ENCODE results near the gene PDE5A. TPM values are rescaled to one million over a fixed set of nuclear protein-coding genes. Genes with fewer than 3 reads are reported as not detected.
"Not testable (repeated sequence)": the region's sequence is repeated elsewhere in the genome, so short reads cannot be mapped to it uniquely, and the experiment has no call there.

The PDE5A gene
- total RNA-seq, 4 donors from 2014 or later = 34.6 to 52.7 (median 46.4) TPM

DNA sequence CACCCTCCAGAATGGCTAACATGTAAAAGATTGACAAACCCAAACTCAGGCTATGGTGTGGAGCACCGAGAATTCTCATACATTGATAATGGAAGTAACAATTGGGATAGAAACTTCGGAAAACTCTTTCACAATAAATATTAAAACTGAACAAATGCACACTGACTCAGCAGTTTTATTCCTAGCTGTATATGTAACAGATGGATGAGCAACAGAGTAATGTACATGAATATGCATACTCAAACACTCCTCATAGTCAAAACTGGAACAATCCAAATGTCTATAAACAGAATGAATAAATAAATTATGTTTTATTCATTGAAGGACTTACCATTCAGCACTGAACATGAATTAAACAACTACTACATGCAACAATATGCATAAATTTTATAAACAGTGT lies 37.1 kb upstream of the PDE5A start:
- in situ Hi-C loops (cut with MboI; ENCODE audit: low pct_ligation_motif_present in 1 of 4, low pct_unique_long_range_greater_than_20kb in 1 of 4, low sequenced_read_pairs in 3 of 4) = no loop called here
- Histone ChIP-seq H3K36me3 (no peaks in the 10 kb centered on the region), H3K27me3 (no peaks in the 10 kb centered on the region), H3K27ac (peak overlapping the region in 3 of 4 donors; percentile 49 to 60 (median 51)), H3K9me3 (no peaks in the 10 kb centered on the region), H3K4me1 (peaks cover 2 to 15% (median 5%) of the 10 kb centered on the region in 4 donors), H3K4me3 (no peak overlapping the region)
- no peak for DNase-seq
- TF ChIP-seq POLR2A (IDR thresholded peaks at IDR 0.05) (no peak), POLR2AphosphoS5 (IDR thresholded peaks at IDR 0.05) (no peak), EP300 (IDR thresholded peaks at IDR 0.05; ENCODE audit: low read depth) (no peak)
- TF ChIP-seq, protein P1, sequence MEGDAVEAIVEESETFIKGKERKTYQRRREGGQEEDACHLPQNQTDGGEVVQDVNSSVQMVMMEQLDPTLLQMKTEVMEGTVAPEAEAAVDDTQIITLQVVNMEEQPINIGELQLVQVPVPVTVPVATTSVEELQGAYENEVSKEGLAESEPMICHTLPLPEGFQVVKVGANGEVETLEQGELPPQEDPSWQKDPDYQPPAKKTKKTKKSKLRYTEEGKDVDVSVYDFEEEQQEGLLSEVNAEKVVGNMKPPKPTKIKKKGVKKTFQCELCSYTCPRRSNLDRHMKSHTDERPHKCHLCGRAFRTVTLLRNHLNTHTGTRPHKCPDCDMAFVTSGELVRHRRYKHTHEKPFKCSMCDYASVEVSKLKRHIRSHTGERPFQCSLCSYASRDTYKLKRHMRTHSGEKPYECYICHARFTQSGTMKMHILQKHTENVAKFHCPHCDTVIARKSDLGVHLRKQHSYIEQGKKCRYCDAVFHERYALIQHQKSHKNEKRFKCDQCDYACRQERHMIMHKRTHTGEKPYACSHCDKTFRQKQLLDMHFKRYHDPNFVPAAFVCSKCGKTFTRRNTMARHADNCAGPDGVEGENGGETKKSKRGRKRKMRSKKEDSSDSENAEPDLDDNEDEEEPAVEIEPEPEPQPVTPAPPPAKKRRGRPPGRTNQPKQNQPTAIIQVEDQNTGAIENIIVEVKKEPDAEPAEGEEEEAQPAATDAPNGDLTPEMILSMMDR (IDR thresholded peaks at IDR 0.05) = no peak
- intact Hi-C loops (cut with DNase I; ENCODE audit: low total_unique reads) = loop anchor here (10.0 kb wide), 1 partner anchor 309 kb away; no protein-coding TSS in a partner anchor
- WGBS, 2 donors (ENCODE audit: low coverage in 1 of 2) = 71 to 90% methylated on average over 2 of the region's 2 CpGs

DNA sequence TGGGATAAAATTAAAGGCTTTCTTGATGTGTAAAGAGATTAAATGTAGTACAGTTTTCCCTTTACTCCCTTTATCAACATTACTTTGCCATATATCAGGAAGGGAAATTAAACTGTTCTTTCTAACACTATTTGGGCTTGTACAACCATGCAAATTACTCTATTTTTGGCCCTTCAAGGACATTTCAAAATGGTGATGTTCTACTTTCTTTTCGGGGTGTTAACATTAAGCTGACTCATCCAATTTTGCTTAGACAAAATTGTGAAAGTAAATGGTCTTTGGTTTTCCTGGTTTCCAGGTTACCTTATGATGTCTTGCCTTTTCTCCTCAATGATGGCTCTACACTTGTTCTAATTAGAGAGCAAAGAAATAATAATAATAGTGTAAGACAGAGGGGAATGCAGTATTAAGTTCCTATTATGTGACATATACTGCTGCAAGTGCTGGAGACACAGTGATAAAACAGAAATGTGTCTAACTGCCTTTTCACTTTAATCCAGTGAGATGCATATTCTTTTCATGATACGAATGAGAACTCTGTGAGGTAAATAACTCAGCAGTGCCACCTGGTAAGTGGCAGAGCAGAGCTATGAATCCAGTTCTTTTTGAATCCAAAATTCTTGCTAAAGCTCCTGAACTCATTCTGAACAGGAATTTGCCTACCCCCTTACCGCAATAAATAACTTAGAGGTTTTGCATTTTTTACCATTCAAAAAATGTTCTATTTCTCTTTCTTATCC lies 35.7 kb upstream of the PDE5A start:
- TF ChIP-seq POLR2A (IDR thresholded peaks at IDR 0.05) (no peak), EP300 (IDR thresholded peaks at IDR 0.05; ENCODE audit: low read depth) (no peak), POLR2AphosphoS5 (IDR thresholded peaks at IDR 0.05) (no peak)
- TF ChIP-seq, protein P1 (IDR thresholded peaks at IDR 0.05) = no peak
- H3K4me1 ChIP-seq = peaks cover 2 to 15% (median 5%) of the 10 kb centered on the region in 4 donors
- 56 to 64% methylated on average over 3 of the region's 3 CpGs for WGBS, 2 donors (ENCODE audit: low coverage in 1 of 2)
- intact Hi-C loops (cut with DNase I; ENCODE audit: low total_unique reads) = loop anchor here (10.0 kb wide), 1 partner anchor 310 kb away; no protein-coding TSS in a partner anchor
- no peaks in the 10 kb centered on the region for H3K36me3 ChIP-seq
- no peak for DNase-seq
- no peaks in the 10 kb centered on the region for H3K9me3 ChIP-seq
- peak overlapping the region; percentile 42 to 60 (median 56) for H3K27ac ChIP-seq
- H3K4me3 ChIP-seq = no peak overlapping the region
- no peaks in the 10 kb centered on the region for H3K27me3 ChIP-seq
- in situ Hi-C loops (cut with MboI; ENCODE audit: low pct_ligation_motif_present in 1 of 4, low pct_unique_long_range_greater_than_20kb in 1 of 4, low sequenced_read_pairs in 3 of 4) = no loop called here

DNA sequence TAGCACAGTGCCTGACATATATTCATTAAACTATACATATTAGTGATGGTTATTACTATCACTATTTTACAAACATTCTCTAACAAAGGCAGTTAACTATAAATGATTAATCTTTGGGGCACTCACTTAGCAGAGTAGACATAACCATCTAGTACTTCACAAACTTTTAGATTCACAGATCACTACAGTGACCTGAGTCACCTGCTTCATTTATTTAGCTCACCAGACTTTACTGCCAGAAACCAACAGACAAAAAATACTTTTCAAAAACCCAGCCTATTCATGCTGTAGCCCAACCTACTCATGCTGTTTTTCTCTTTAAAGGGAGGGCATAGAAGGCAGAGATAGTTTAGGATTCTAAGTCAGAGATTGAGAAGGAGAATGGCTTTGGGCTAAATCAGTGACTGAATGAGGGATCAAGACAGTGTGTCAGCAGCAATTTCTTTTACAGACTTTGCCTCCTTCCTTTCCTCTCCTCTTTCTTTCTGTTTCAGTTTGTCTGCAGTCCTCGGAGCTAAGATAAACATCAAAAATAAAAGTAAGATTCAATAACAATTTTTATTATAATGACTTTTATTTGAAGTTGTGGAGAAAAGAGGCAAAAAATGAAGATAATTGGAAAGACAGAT lies 34.7 kb upstream of the PDE5A start:
- H3K27ac ChIP-seq = peak overlapping the region; percentile 42 to 60 (median 56)
- no peaks in the 10 kb centered on the region for H3K36me3 ChIP-seq
- DNase-seq = no peak
- H3K9me3 ChIP-seq = no peaks in the 10 kb centered on the region
- peak overlapping the region in 1 of 4 donors; percentile 19 for H3K4me3 ChIP-seq
- intact Hi-C loops (cut with DNase I; ENCODE audit: low total_unique reads) = loop anchor here (10.0 kb wide), 1 partner anchor 312 kb away; no protein-coding TSS in a partner anchor
- WGBS, 2 donors (ENCODE audit: low coverage in 1 of 2) = 8 to 21% methylated on average over 1 of the region's 1 CpG
- peaks cover 2 to 15% (median 5%) of the 10 kb centered on the region in 4 donors for H3K4me1 ChIP-seq
- in situ Hi-C loops (cut with MboI; ENCODE audit: low pct_ligation_motif_present in 1 of 4, low pct_unique_long_range_greater_than_20kb in 1 of 4, low sequenced_read_pairs in 3 of 4) = no loop called here
- no peaks in the 10 kb centered on the region for H3K27me3 ChIP-seq
- TF ChIP-seq EP300 (IDR thresholded peaks at IDR 0.05; ENCODE audit: low read depth) (no peak), POLR2A (IDR thresholded peaks at IDR 0.05) (no peak), POLR2AphosphoS5 (IDR thresholded peaks at IDR 0.05) (no peak)
- TF ChIP-seq, protein P1 (IDR thresholded peaks at IDR 0.05) = no peak

DNA sequence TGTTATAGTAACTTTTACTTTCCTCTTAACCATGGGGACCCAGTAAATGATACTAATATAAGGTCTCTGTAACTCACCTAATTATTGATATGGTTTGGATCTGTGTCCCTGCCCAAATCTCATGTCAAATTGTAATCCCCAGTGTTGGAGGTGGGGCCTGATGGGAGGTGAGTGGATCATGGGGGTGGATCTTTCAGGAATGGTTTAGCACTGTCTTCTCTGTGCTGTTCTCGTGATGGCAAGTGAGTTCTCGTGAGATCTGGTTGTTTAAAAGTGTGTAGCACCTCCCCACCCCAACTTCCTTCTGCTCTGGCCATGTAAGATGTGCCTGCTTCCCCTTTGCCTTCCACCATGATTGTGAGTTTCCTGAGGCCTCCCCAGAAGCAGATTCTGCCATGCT lies 34.0 kb upstream of the PDE5A start:
- in situ Hi-C loops (cut with MboI; ENCODE audit: low pct_ligation_motif_present in 1 of 4, low pct_unique_long_range_greater_than_20kb in 1 of 4, low sequenced_read_pairs in 3 of 4); H3K9me3 ChIP-seq; H3K36me3 ChIP-seq; H3K4me3 ChIP-seq; H3K27me3 ChIP-seq; DNase-seq: not testable (repeated sequence)
- intact Hi-C loops (cut with DNase I; ENCODE audit: low total_unique reads) = loop anchor here (10.0 kb wide), 1 partner anchor 312 kb away; no protein-coding TSS in a partner anchor
- Histone ChIP-seq H3K27ac (peak overlapping the region in 3 of 4 donors; percentile 55 to 60 (median 56)), H3K4me1 (peaks cover 0 to 15% (median 5%) of the 10 kb centered on the region in 4 donors)
- 57% methylated on average over 2 of the region's 2 CpGs; no CpG with 5 or more reads in 1 of the 2 donors for WGBS, 2 donors (ENCODE audit: low coverage in 1 of 2)

Data from transverse colon (tissue), 4 donors.